ENCODE results near the gene ITPR3. TPM values are rescaled to one million over a fixed set of nuclear protein-coding genes. Genes with fewer than 3 reads are reported as not detected.

Gene ITPR3
- total RNA-seq, 1 experiment from 2014 or later: 103 TPM

DNA sequence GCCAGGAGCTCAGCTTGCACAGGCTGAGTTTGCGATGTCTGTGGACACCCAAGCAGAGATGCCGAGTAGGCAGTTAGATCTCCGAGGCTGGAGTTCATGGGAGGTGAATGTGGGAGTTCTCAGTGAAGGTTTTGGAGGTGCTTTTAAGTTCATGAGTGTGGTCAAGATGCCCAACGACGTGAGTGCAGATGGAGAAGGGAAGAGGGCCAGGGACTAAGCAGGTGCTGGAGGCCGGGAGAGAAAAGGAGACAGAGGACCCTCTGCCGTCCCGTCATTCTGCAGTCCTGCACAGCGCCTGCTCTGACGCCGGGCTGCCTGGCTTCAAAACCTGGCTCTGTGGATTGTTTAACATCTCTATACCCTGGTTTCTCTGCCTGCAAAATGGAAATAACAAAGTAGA lies 15.5 kb downstream of the ITPR3 start:
- peaks cover 94% of the 10 kb centered on the region for H3K79me2 ChIP-seq (ENCODE audit: insufficient read depth, low read length)
- CTCF ChIA-PET: no interaction called here

DNA sequence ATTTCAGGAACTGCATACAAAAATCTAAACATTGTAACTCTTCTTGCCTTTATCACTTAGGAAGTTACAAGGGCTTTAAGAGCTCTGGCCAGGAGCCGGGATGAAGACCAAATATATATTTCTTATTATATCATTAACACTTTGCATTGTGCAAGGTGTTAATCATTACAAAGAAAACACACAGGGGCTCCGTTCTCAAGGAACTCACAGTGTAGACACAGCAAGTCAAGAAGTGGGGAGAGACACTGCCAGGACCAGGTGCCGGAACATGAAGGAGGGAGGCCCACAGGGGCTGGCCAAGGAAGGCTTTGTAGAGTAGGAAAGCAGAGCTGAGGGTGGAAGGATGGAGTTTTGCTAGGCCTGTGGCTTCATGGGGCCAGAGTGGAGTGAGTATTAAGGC lies 17.4 kb downstream of the ITPR3 start:
- H2AFZ ChIP-seq (ENCODE audit: low read depth, low read length, poor library complexity, severe bottlenecking): no peak overlapping the region
- intact Hi-C loops (cut with micrococcal nuclease): no loop called here
- H3K4me2 ChIP-seq (ENCODE audit: low read length): no peak overlapping the region
- ATAC-seq (no peak), DNase-seq (ENCODE audit: low read depth, low spot score) (no peak)
- CTCF ChIA-PET: interaction anchor here (1.4 kb wide), 1 partner anchor 62 kb away, joined by 3 read pairs; no protein-coding TSS in a partner anchor
- H3K36me3 ChIP-seq (ENCODE audit: control insufficient read depth in 1 of 2, insufficient read depth in 2 of 2, low read length in 2 of 2): peaks cover 4 to 14% of the 10 kb centered on the region in 2 experiments; a peak in 3 of 4 replicates
- H3K27ac ChIP-seq (ENCODE audit: low read depth, low read length): no peak overlapping the region
- no peak overlapping the region for H3K4me3 ChIP-seq (replicated peaks in 1 of 2; ENCODE audit: low read depth in 1 of 2, low read length in 2 of 2)
- no peaks in the 10 kb centered on the region for H3K9me2 ChIP-seq (ENCODE audit: insufficient read depth)
- peaks cover 12 to 13% of the 10 kb centered on the region in 2 experiments for H3K4me1 ChIP-seq (ENCODE audit: control insufficient read depth in 1 of 2, insufficient read depth in 2 of 2, low read length in 2 of 2)
- H3K9ac ChIP-seq (ENCODE audit: low read length): no peak overlapping the region
- no peak for TF ChIP-seq JUND (IDR thresholded peaks at IDR 0.05)
- no peak for TF ChIP-seq ZNF274 (IDR thresholded peaks at IDR 0.05; ENCODE audit: low read depth, low read length)
- no peak for TF ChIP-seq SIN3A (IDR thresholded peaks at IDR 0.05; ENCODE audit: low read depth)
- TF ChIP-seq FOSL1 (IDR thresholded peaks at IDR 0.05; ENCODE audit: low read depth): no peak
- no peak for TF ChIP-seq EZH2 (IDR thresholded peaks at IDR 0.05)
- TF ChIP-seq, protein P1, sequence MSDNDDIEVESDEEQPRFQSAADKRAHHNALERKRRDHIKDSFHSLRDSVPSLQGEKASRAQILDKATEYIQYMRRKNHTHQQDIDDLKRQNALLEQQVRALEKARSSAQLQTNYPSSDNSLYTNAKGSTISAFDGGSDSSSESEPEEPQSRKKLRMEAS (IDR thresholded peaks at IDR 0.05): no peak
- no peak for TF ChIP-seq CEBPB (IDR thresholded peaks at IDR 0.05; ENCODE audit: low read depth)
- no peak for TF ChIP-seq YY1 (IDR thresholded peaks at IDR 0.05; ENCODE audit: extremely low read depth, insufficient replicate concordance, low read depth, low read length)
- no peak for TF ChIP-seq POLR2A (IDR thresholded peaks at IDR 0.05; ENCODE audit: borderline replicate concordance, extremely low read depth, insufficient read depth, insufficient read length)
- no peak for TF ChIP-seq SRF (IDR thresholded peaks at IDR 0.05; ENCODE audit: low read depth)
- TF ChIP-seq RAD21 (IDR thresholded peaks at IDR 0.05; ENCODE audit: low read depth): no peak
- no peak for TF ChIP-seq ELF1 (IDR thresholded peaks at IDR 0.05; ENCODE audit: borderline replicate concordance, low read depth)
- no peak for TF ChIP-seq EZH2phosphoT487 (IDR thresholded peaks at IDR 0.05; ENCODE audit: borderline replicate concordance)
- TF ChIP-seq CBX3 (IDR thresholded peaks at IDR 0.05; ENCODE audit: low read depth): no peak
- no peak for TF ChIP-seq ZFX (IDR thresholded peaks at IDR 0.05)
- TF ChIP-seq, protein P2, sequence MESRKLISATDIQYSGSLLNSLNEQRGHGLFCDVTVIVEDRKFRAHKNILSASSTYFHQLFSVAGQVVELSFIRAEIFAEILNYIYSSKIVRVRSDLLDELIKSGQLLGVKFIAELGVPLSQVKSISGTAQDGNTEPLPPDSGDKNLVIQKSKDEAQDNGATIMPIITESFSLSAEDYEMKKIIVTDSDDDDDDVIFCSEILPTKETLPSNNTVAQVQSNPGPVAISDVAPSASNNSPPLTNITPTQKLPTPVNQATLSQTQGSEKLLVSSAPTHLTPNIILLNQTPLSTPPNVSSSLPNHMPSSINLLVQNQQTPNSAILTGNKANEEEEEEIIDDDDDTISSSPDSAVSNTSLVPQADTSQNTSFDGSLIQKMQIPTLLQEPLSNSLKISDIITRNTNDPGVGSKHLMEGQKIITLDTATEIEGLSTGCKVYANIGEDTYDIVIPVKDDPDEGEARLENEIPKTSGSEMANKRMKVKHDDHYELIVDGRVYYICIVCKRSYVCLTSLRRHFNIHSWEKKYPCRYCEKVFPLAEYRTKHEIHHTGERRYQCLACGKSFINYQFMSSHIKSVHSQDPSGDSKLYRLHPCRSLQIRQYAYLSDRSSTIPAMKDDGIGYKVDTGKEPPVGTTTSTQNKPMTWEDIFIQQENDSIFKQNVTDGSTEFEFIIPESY (IDR thresholded peaks at IDR 0.05; ENCODE audit: extremely low read depth, insufficient replicate concordance, low read length): no peak
- no peak for TF ChIP-seq POLR2AphosphoS5 (IDR thresholded peaks at IDR 0.05; ENCODE audit: low read depth, low read length)
- TF ChIP-seq, protein P3, sequence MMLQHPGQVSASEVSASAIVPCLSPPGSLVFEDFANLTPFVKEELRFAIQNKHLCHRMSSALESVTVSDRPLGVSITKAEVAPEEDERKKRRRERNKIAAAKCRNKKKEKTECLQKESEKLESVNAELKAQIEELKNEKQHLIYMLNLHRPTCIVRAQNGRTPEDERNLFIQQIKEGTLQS (IDR thresholded peaks at IDR 0.05): no peak
- TF ChIP-seq TCF7L2 (IDR thresholded peaks at IDR 0.05; ENCODE audit: borderline replicate concordance, extremely low read depth, insufficient read depth, insufficient read length): no peak
- RAD21 ChIA-PET (ENCODE audit: low non-redundant PET in 1 of 2, low total read pairs in 2 of 2, uncharacterized antibody in 2 of 2, unreplicated experiment in 2 of 2): no interaction called here
- H3K27me3 ChIP-seq (ENCODE audit: insufficient read depth, low read length): no peaks in the 10 kb centered on the region
- H3K9me3 ChIP-seq (ENCODE audit: control insufficient read depth in 1 of 2, insufficient read depth in 1 of 2, low read depth in 1 of 2, low read length in 2 of 2): no peaks in the 10 kb centered on the region
- no TSS peak for BruUV-seq (replicated peaks)
- peaks cover 4% of the 10 kb centered on the region; the same call in 1 of the 2 replicates for H4K20me1 ChIP-seq (ENCODE audit: insufficient read depth)
- POLR2A ChIA-PET: no interaction called here
- H3K79me2 ChIP-seq (ENCODE audit: insufficient read depth, low read length): peaks cover 97% of the 10 kb centered on the region

More for the DNA sequence above, 15.5 kb downstream of the ITPR3 start:
- no TSS peak for BruUV-seq (replicated peaks)
- H3K27me3 ChIP-seq (ENCODE audit: insufficient read depth, low read length): no peaks in the 10 kb centered on the region
- no peaks in the 10 kb centered on the region for H3K9me2 ChIP-seq (ENCODE audit: insufficient read depth)
- H3K27ac ChIP-seq (ENCODE audit: low read depth, low read length): no peak overlapping the region
- DNase-seq (ENCODE audit: low read depth, low spot score) (no peak), ATAC-seq (no peak)
- no peaks in the 10 kb centered on the region for H3K9me3 ChIP-seq (ENCODE audit: control insufficient read depth in 1 of 2, insufficient read depth in 1 of 2, low read depth in 1 of 2, low read length in 2 of 2)
- H3K36me3 ChIP-seq (ENCODE audit: control insufficient read depth in 1 of 2, insufficient read depth in 2 of 2, low read length in 2 of 2): peaks cover 2% of the 10 kb centered on the region in 2 experiments; a peak in 3 of 4 replicates
- intact Hi-C loops (cut with micrococcal nuclease): no loop called here
- H2AFZ ChIP-seq (ENCODE audit: low read depth, low read length, poor library complexity, severe bottlenecking): no peak overlapping the region
- no peak overlapping the region for H3K4me2 ChIP-seq (ENCODE audit: low read length)
- H3K4me1 ChIP-seq (ENCODE audit: control insufficient read depth in 1 of 2, insufficient read depth in 2 of 2, low read length in 2 of 2): peaks cover 20 to 29% of the 10 kb centered on the region in 2 experiments
- no peak overlapping the region for H3K9ac ChIP-seq (ENCODE audit: low read length)
- peaks cover 4% of the 10 kb centered on the region; the same call in 1 of the 2 replicates for H4K20me1 ChIP-seq (ENCODE audit: insufficient read depth)
- ChIA-PET RAD21 (ENCODE audit: low non-redundant PET in 1 of 2, low total read pairs in 2 of 2, uncharacterized antibody in 2 of 2, unreplicated experiment in 2 of 2) (no interaction called here), POLR2A (no interaction called here)
- TF ChIP-seq, protein P3 (IDR thresholded peaks at IDR 0.05): no peak
- TF ChIP-seq YY1 (IDR thresholded peaks at IDR 0.05; ENCODE audit: extremely low read depth, insufficient replicate concordance, low read depth, low read length): no peak
- no peak overlapping the region for H3K4me3 ChIP-seq (replicated peaks in 1 of 2; ENCODE audit: low read depth in 1 of 2, low read length in 2 of 2)
